Measurements from ENCODE around the gene MOCS1.

MOCS1 gene

GRCh38 chr6:39893286-39893685, 41.0 kb downstream of the MOCS1 start:
- Histone ChIP-seq H3K27ac (ENCODE audit: low read depth, low read length) (no peak overlapping the region), H3K36me3 (ENCODE audit: insufficient read depth, low read length) (no peaks in the 10 kb centered on the region), H3K4me1 (ENCODE audit: control insufficient read depth, insufficient read depth, low read length, unreplicated experiment) (peaks cover 14% of the 10 kb centered on the region), H2AFZ (ENCODE audit: low read length, unreplicated experiment) (no peak overlapping the region), H3K4me3 (ENCODE audit: low read depth, low read length) (no peak overlapping the region), H3K79me2 (ENCODE audit: control insufficient read depth, insufficient read depth, low read length, unreplicated experiment) (no peaks in the 10 kb centered on the region), H3K27me3 (ENCODE audit: insufficient read depth, low read length) (no peaks in the 10 kb centered on the region)

DNA sequence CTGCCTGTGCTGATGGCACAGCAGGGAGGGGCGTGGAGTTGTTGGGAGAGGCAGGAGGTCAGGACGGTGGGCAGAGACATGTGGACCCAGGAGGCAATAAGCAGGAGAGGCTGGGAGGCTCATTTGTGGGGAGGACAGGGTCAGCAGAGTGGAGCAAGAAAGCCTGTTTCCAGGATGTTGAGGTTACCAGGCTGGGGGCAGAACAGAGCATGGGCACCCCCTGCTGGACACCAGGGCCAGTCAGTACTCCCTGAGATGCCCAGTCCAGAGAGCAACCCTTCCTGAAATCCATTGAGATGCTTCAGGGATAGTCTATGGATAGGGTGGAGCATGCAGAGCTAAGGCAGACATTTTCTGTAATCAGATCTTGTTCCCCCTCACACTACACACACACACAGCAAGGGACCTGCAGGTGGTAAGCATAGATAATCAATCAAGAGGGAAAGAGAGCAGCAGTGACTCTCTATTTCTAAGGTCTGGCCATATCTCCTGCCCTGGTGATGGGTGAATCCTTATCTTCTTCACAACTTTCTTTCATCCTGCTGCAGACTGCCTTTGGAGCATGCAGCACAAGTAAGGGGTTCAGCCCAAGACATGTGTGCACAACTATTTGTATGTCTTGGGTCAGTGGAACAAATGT, 41.7 kb downstream of the MOCS1 start:
- no peaks in the 10 kb centered on the region for H3K27me3 ChIP-seq (ENCODE audit: insufficient read depth, low read length)

GRCh38 chr6:39891976-39892375, 42.3 kb downstream of the MOCS1 start:
- H2AFZ ChIP-seq (ENCODE audit: low read length, unreplicated experiment): no peak overlapping the region
- peaks cover 26% of the 10 kb centered on the region for H3K4me1 ChIP-seq (ENCODE audit: control insufficient read depth, insufficient read depth, low read length, unreplicated experiment)
- H3K79me2 ChIP-seq (ENCODE audit: control insufficient read depth, insufficient read depth, low read length, unreplicated experiment): no peaks in the 10 kb centered on the region
- H3K27ac ChIP-seq (ENCODE audit: low read depth, low read length): no peak overlapping the region
- H3K27me3 ChIP-seq (ENCODE audit: insufficient read depth, low read length): no peaks in the 10 kb centered on the region
- no peaks in the 10 kb centered on the region for H3K36me3 ChIP-seq (ENCODE audit: insufficient read depth, low read length)
- H3K4me3 ChIP-seq (ENCODE audit: low read depth, low read length): no peak overlapping the region

More for the DNA sequence above, 41.7 kb downstream of the MOCS1 start:
- Histone ChIP-seq H2AFZ (ENCODE audit: low read length, unreplicated experiment) (no peak overlapping the region), H3K36me3 (ENCODE audit: insufficient read depth, low read length) (no peaks in the 10 kb centered on the region), H3K4me1 (ENCODE audit: control insufficient read depth, insufficient read depth, low read length, unreplicated experiment) (peaks cover 20% of the 10 kb centered on the region), H3K4me3 (ENCODE audit: low read depth, low read length) (no peak overlapping the region), H3K27ac (ENCODE audit: low read depth, low read length) (no peak overlapping the region), H3K79me2 (ENCODE audit: control insufficient read depth, insufficient read depth, low read length, unreplicated experiment) (no peaks in the 10 kb centered on the region)

DNA sequence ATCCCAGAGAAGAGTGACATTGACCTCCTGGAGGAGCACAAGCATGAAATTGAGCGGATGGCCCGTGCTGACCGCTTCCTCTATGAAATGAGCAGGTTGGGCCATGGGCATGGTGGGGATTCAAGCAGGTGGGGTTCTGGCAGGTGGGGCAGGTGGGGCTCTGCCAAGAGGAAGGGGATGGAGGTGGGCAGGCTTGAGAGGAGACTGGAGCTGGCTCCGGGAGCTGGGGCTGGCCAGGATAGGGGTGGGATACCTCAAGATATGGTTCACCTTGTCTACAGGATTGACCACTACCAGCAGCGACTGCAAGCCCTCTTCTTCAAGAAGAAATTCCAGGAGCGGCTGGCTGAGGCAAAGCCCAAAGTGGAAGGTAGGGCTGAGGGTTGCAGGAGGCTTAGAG, 42.9 kb downstream of the MOCS1 start:
- Histone ChIP-seq H3K27ac (ENCODE audit: low read depth, low read length) (no peak overlapping the region), H3K4me1 (ENCODE audit: control insufficient read depth, insufficient read depth, low read length, unreplicated experiment) (peaks cover 33% of the 10 kb centered on the region), H2AFZ (ENCODE audit: low read length, unreplicated experiment) (no peak overlapping the region), H3K79me2 (ENCODE audit: control insufficient read depth, insufficient read depth, low read length, unreplicated experiment) (no peaks in the 10 kb centered on the region), H3K4me3 (ENCODE audit: low read depth, low read length) (no peak overlapping the region), H3K27me3 (ENCODE audit: insufficient read depth, low read length) (no peaks in the 10 kb centered on the region), H3K36me3 (ENCODE audit: insufficient read depth, low read length) (no peaks in the 10 kb centered on the region)

DNA sequence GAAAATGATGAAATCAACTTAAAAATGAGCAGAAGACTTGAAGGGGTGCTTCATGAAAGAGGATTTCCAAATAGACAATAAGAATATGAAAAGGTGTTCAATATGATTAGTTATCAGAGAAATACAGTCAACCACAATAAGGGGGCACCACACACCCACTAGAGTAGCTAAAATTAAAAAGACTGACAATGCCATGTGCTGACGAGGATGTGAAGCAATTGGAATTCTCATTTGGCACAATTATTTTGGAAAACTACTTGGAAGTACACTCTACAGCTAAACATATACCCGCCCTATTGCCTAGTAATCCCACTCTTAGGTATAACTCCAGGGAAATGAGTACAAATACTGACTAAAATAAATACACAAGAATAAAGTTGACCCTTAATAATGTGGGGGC, 45.0 kb downstream of the MOCS1 start:
- Histone ChIP-seq H3K4me1 (ENCODE audit: control insufficient read depth, insufficient read depth, low read length, unreplicated experiment) (peaks cover 48% of the 10 kb centered on the region), H3K36me3 (ENCODE audit: insufficient read depth, low read length) (no peaks in the 10 kb centered on the region), H3K4me3 (ENCODE audit: low read depth, low read length) (no peak overlapping the region), H3K79me2 (ENCODE audit: control insufficient read depth, insufficient read depth, low read length, unreplicated experiment) (no peaks in the 10 kb centered on the region), H3K27me3 (ENCODE audit: insufficient read depth, low read length) (no peaks in the 10 kb centered on the region), H2AFZ (ENCODE audit: low read length, unreplicated experiment) (no peak overlapping the region), H3K27ac (ENCODE audit: low read depth, low read length) (no peak overlapping the region)

DNA sequence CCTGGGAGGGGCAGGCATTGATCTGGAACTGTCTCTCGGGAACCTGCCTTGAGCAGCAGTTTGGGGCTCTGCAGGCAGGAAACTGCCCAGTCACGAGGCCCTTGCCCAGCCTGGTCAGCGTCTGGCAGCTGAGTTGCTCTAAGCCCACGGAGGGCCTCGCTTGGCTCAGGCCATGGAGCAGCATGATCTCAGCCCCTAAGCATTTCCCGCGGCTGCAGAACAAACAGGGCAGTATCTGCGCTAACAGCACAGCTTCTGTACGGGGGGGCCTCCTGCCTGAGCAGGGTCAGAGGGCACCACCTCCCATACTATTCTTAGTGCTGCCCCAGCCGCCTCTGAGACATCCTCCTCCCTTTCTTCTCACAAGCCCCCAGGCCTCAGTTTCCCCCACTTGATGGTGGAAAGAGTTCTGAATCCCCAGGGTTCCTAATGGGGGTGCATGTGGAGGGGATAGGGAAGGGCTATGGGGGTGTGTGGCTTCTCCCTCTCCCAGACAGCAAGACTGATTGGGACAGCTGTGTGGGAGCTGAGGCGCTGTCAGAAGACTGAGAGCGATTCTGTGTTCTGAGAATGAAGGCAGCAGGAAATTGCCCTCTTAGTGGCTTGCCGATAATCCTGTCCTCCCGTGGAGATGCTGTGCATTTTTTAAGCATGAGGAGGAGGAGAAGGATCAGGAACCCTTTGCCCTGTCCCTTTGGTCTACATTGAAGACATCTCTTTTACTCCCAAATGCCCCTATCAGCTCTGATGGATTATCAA, 46.4 kb downstream of the MOCS1 start:
- Histone ChIP-seq H3K27ac (ENCODE audit: low read depth, low read length) (peak overlapping the region; percentile 96), H2AFZ (ENCODE audit: low read length, unreplicated experiment) (peak overlapping the region; percentile 21), H3K36me3 (ENCODE audit: insufficient read depth, low read length) (no peaks in the 10 kb centered on the region), H3K4me3 (ENCODE audit: low read depth, low read length) (peak overlapping the region; percentile 59), H3K4me1 (ENCODE audit: control insufficient read depth, insufficient read depth, low read length, unreplicated experiment) (peaks cover 58% of the 10 kb centered on the region), H3K79me2 (ENCODE audit: control insufficient read depth, insufficient read depth, low read length, unreplicated experiment) (no peaks in the 10 kb centered on the region), H3K27me3 (ENCODE audit: insufficient read depth, low read length) (no peaks in the 10 kb centered on the region)

GRCh38 chr6:39886871-39887270, 47.4 kb downstream of the MOCS1 start:
- Histone ChIP-seq H3K4me1 (ENCODE audit: control insufficient read depth, insufficient read depth, low read length, unreplicated experiment) (peaks cover 60% of the 10 kb centered on the region), H3K27me3 (ENCODE audit: insufficient read depth, low read length) (no peaks in the 10 kb centered on the region), H3K36me3 (ENCODE audit: insufficient read depth, low read length) (no peaks in the 10 kb centered on the region), H3K27ac (ENCODE audit: low read depth, low read length) (peak overlapping the region; percentile 96), H2AFZ (ENCODE audit: low read length, unreplicated experiment) (no peak overlapping the region), H3K79me2 (ENCODE audit: control insufficient read depth, insufficient read depth, low read length, unreplicated experiment) (no peaks in the 10 kb centered on the region), H3K4me3 (ENCODE audit: low read depth, low read length) (no peak overlapping the region)

DNA sequence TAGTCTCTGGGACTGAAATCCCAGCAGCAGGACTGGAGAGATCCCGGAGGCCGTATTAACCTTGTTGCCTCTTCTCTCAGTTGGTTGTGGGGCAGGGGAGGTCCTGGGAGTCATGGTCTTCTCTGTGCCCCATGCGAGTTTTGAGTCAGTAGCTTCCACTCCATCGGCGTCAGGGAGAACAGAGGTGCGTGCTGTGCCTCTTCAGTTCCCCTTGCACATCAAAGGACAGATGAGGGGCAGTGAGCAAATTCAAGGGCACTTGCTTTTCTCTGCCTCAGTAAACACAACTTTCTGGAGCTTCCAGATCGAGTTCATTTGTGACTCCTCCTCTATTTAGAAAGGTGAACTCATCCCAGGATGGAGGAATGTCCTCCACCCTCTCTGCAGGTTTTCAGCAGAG, 48.6 kb downstream of the MOCS1 start:
- Histone ChIP-seq H3K27ac (ENCODE audit: low read depth, low read length) (peak overlapping the region; percentile 96; the same call in 1 of the 2 replicates), H3K4me3 (ENCODE audit: low read depth, low read length) (no peak overlapping the region), H2AFZ (ENCODE audit: low read length, unreplicated experiment) (no peak overlapping the region), H3K79me2 (ENCODE audit: control insufficient read depth, insufficient read depth, low read length, unreplicated experiment) (no peaks in the 10 kb centered on the region), H3K27me3 (ENCODE audit: insufficient read depth, low read length) (no peaks in the 10 kb centered on the region), H3K4me1 (ENCODE audit: control insufficient read depth, insufficient read depth, low read length, unreplicated experiment) (peaks cover 66% of the 10 kb centered on the region), H3K36me3 (ENCODE audit: insufficient read depth, low read length) (no peaks in the 10 kb centered on the region)

GRCh38 chr6:39884696-39885095, 49.6 kb downstream of the MOCS1 start:
- H3K27ac ChIP-seq (ENCODE audit: low read depth, low read length): peak overlapping the region; percentile 96
- no peak overlapping the region for H3K4me3 ChIP-seq (ENCODE audit: low read depth, low read length)

DNA sequence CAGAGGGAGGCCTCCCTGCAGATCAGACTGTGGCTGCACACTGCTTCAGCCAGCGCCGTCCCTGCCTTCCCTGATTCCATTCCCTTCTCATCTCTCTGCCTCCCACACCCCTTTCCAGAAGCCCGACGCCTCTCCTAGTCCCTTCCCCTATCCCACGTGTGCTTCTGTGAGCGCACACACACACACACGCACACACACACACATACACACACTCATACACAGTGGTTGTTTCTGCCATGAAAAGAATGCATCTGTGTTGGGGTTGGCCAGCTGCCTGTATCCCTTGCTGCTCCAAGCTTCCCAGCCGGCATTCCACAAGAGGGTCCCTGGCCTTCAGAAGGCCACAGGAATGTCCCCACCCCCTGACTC, 51.7 kb downstream of the MOCS1 start:
- Histone ChIP-seq H2AFZ (ENCODE audit: low read length, unreplicated experiment) (peak overlapping the region; percentile 47), H3K4me1 (ENCODE audit: control insufficient read depth, insufficient read depth, low read length, unreplicated experiment) (peaks cover 60% of the 10 kb centered on the region), H3K4me3 (ENCODE audit: low read depth, low read length) (peak overlapping the region; percentile 38; the same call in 1 of the 2 replicates), H3K27ac (ENCODE audit: low read depth, low read length) (peak overlapping the region; percentile 96), H3K79me2 (ENCODE audit: control insufficient read depth, insufficient read depth, low read length, unreplicated experiment) (no peaks in the 10 kb centered on the region), H3K36me3 (ENCODE audit: insufficient read depth, low read length) (no peaks in the 10 kb centered on the region), H3K27me3 (ENCODE audit: insufficient read depth, low read length) (no peaks in the 10 kb centered on the region)

More at GRCh38 chr6:39884696-39885095, 49.6 kb downstream of the MOCS1 start:
- Histone ChIP-seq H2AFZ (ENCODE audit: low read length, unreplicated experiment) (no peak overlapping the region), H3K79me2 (ENCODE audit: control insufficient read depth, insufficient read depth, low read length, unreplicated experiment) (no peaks in the 10 kb centered on the region), H3K4me1 (ENCODE audit: control insufficient read depth, insufficient read depth, low read length, unreplicated experiment) (peaks cover 68% of the 10 kb centered on the region), H3K36me3 (ENCODE audit: insufficient read depth, low read length) (no peaks in the 10 kb centered on the region), H3K27me3 (ENCODE audit: insufficient read depth, low read length) (no peaks in the 10 kb centered on the region)
